ENCODE results near the gene RIMBP2. TPM values are rescaled to one million over a fixed set of nuclear protein-coding genes. Genes with fewer than 3 reads are reported as not detected.
A peak's percentile ranks its signal among the peaks of the same experiment; 100 is the strongest.

RIMBP2 gene
- total RNA-seq, 2 experiments from 2014 or later = not detected

- H3K27me3 Mint-ChIP-seq = peaks cover 42% of the 10 kb centered on the region
- H3K9me3 Mint-ChIP-seq (ENCODE audit: low read depth) = peaks cover 9% of the 10 kb centered on the region
- H3K27ac Mint-ChIP-seq = no peak overlapping the region
- peaks cover 1% of the 10 kb centered on the region for H3K36me3 Mint-ChIP-seq
- DNase-seq = no peak
- CTCF ChIA-PET = interaction anchor here (1.6 kb wide), 1 partner anchor 29 kb away, joined by 5 read pairs; no protein-coding TSS in a partner anchor
- H3K4me3 Mint-ChIP-seq = no peak overlapping the region
- no peaks in the 10 kb centered on the region for H3K4me1 Mint-ChIP-seq
- no peak for ATAC-seq
Observed at GRCh38 chr12:130719263-130719859, 3.3 kb upstream of the RIMBP2 start.

GRCh38 chr12:130717752-130718151 is 1.7 kb upstream of the RIMBP2 start:
- CTCF ChIA-PET = no interaction called here

GRCh38 chr12:130716969-130717366 is 869 bp upstream of the RIMBP2 start:
- CTCF ChIA-PET = no interaction called here
- no peak overlapping the region for H3K27ac Mint-ChIP-seq
- H3K36me3 Mint-ChIP-seq = no peaks in the 10 kb centered on the region
- H3K27me3 Mint-ChIP-seq = peaks cover 62% of the 10 kb centered on the region
- ATAC-seq (no peak), DNase-seq (no peak)
- no peaks in the 10 kb centered on the region for H3K9me3 Mint-ChIP-seq (ENCODE audit: low read depth)
- H3K4me3 Mint-ChIP-seq = no peak overlapping the region
- H3K4me1 Mint-ChIP-seq = peaks cover 3% of the 10 kb centered on the region

More at GRCh38 chr12:130717752-130718151, 1.7 kb upstream of the RIMBP2 start:
- peaks cover under 1% of the 10 kb centered on the region for H3K36me3 Mint-ChIP-seq
- DNase-seq = no peak
- H3K27ac Mint-ChIP-seq = no peak overlapping the region
- H3K4me3 Mint-ChIP-seq = no peak overlapping the region
- ATAC-seq = no peak
- peaks cover 3% of the 10 kb centered on the region for H3K9me3 Mint-ChIP-seq (ENCODE audit: low read depth)
- H3K4me1 Mint-ChIP-seq = peaks cover 3% of the 10 kb centered on the region
- peaks cover 56% of the 10 kb centered on the region for H3K27me3 Mint-ChIP-seq

- H3K9me3 Mint-ChIP-seq (ENCODE audit: low read depth) = no peaks in the 10 kb centered on the region
- H3K4me3 Mint-ChIP-seq = no peak overlapping the region
- CTCF ChIA-PET = no interaction called here
- DNase-seq (no peak), ATAC-seq (no peak)
- H3K27ac Mint-ChIP-seq = no peak overlapping the region
- no peaks in the 10 kb centered on the region for H3K36me3 Mint-ChIP-seq
- peaks cover 3% of the 10 kb centered on the region for H3K4me1 Mint-ChIP-seq
- H3K27me3 Mint-ChIP-seq = peaks cover 68% of the 10 kb centered on the region
Observed at GRCh38 chr12:130715150-130715997, 725 bp downstream of the RIMBP2 start.

DNA sequence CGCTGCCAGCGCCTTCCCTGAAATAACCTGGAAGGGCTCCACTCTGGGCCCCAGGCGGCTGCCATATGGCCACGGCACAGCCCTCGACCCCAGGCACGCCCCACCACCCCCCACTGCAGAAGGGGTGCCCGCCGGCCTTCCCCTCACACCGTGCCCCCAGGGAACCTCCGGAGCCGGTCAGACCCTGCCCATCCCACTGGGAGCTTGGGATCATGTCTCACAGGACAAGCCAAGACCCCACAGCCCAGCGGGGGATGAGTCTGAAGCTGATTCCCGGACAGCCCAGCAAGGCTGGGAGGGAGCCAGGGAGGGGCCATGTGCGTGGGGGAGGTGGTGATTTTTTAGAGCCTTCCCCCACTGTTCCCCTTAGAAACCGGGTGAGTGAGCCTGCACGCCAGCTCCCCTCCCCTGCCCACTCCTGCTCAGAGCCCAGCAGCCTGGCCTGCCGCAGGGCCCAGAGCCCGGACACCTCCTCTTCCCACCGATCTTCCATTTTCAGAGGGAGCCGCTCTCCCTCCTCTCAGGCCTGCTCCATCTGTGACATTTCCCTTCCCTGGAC is 1.4 kb downstream of the RIMBP2 start:
- CTCF ChIA-PET = no interaction called here
- Mint-ChIP-seq H3K4me1 (peaks cover 3% of the 10 kb centered on the region), H3K27ac (no peak overlapping the region), H3K36me3 (no peaks in the 10 kb centered on the region), H3K4me3 (no peak overlapping the region), H3K9me3 (ENCODE audit: low read depth) (no peaks in the 10 kb centered on the region), H3K27me3 (peaks cover 65% of the 10 kb centered on the region)
- ATAC-seq = no peak
- no peak for DNase-seq

DNA sequence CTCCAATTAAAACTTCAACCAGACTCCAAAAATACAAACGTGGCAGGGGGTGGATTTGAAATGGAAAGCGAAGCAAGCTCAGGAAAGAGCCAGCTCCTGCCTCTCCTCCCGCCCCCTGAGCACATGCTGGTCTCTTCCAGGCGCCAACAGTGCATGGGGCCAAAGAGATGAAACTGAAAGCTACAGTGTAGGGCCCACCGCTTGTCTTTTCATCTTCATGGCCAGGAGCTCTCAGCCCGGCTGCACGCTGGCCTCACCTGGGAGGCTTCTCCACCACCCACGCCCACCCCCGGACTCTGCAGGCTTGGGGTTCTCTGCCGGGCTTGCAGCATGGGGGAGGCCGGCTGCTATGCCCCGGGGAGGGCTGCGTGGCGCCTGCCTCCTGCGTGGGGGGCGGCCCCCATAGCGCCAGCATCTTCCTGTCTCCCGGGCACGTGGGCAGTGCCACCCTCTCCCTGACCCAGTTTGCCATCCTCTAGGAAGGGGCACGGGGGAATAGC is 2.0 kb downstream of the RIMBP2 start:
- CTCF ChIA-PET = interaction anchor here (0.8 to 1.4 kb wide), 2 partner anchors 12 to 34 kb away, joined by 3 to 4 read pairs; no protein-coding TSS in a partner anchor
- Mint-ChIP-seq H3K4me3 (peak overlapping the region; percentile 18), H3K36me3 (no peaks in the 10 kb centered on the region), H3K27ac (no peak overlapping the region), H3K4me1 (peaks cover 3% of the 10 kb centered on the region), H3K9me3 (ENCODE audit: low read depth) (no peaks in the 10 kb centered on the region), H3K27me3 (peaks cover 65% of the 10 kb centered on the region)
- DNase-seq (no peak), ATAC-seq (peak; percentile 33)

DNA sequence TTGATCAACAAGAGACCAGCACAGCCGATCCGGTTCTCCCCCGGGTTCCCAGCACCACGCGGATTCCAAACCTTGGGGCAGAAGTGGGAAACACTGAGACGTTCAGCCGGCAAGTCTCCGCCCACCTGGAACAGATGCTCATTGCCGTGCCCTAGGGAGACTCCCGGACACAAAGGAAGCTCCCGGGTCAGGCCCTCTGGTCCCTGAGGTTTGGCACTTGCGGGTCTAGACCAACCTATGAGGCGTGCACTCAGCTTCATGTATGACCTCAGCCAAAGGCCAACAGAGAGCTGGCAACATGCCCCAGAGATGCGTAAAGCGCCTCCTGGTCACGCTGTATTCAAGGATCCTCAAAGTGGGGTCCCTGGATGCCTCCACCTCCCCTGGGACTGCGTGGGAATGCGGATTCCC is 2.5 kb downstream of the RIMBP2 start:
- Mint-ChIP-seq H3K27me3 (peaks cover 65% of the 10 kb centered on the region), H3K36me3 (no peaks in the 10 kb centered on the region), H3K27ac (no peak overlapping the region), H3K9me3 (ENCODE audit: low read depth) (no peaks in the 10 kb centered on the region), H3K4me1 (peaks cover 3% of the 10 kb centered on the region), H3K4me3 (peak overlapping the region; percentile 18)
- no peak for DNase-seq
- no peak for ATAC-seq
- CTCF ChIA-PET = interaction anchor here (0.8 to 1.4 kb wide), 2 partner anchors 13 to 34 kb away, joined by 3 to 4 read pairs; no protein-coding TSS in a partner anchor

- Mint-ChIP-seq H3K27ac (no peak overlapping the region), H3K36me3 (no peaks in the 10 kb centered on the region), H3K27me3 (peaks cover 56% of the 10 kb centered on the region), H3K4me3 (no peak overlapping the region), H3K9me3 (ENCODE audit: low read depth) (no peaks in the 10 kb centered on the region), H3K4me1 (peaks cover 3% of the 10 kb centered on the region)
- CTCF ChIA-PET = interaction anchor here (1.4 kb wide), 1 partner anchor 35 kb away, joined by 4 read pairs; no protein-coding TSS in a partner anchor
- ATAC-seq (no peak), DNase-seq (no peak)
Observed at GRCh38 chr12:130712346-130713065, 3.6 kb downstream of the RIMBP2 start.

- DNase-seq = no peak
Observed at GRCh38 chr12:130711756-130712155, 4.3 kb downstream of the RIMBP2 start.

DNA sequence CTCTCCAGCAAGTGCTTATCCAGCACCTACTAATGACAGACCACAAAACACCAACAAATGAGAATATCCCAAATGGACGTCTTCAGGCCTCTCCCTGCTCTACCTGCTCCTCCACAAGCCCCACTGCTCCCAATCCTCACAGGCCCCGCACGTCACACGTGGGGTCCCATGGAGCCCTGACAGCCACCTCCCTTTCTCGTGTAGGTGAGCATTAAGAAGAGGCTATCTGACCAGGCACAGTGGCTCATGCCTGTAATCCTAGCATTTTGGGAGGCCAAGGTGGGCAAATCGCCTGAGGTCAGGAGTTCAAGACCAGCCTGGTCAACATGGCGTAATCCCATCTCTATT is 5.4 kb downstream of the RIMBP2 start:
- H3K27ac Mint-ChIP-seq = no peak overlapping the region
- no peaks in the 10 kb centered on the region for H3K9me3 Mint-ChIP-seq (ENCODE audit: low read depth)
- H3K4me3 Mint-ChIP-seq = no peak overlapping the region
- H3K27me3 Mint-ChIP-seq = peaks cover 38% of the 10 kb centered on the region
- no peak for ATAC-seq
- no peak for DNase-seq
- CTCF ChIA-PET = no interaction called here
- H3K36me3 Mint-ChIP-seq = no peaks in the 10 kb centered on the region
- peaks cover 3% of the 10 kb centered on the region for H3K4me1 Mint-ChIP-seq

More at GRCh38 chr12:130711756-130712155, 4.3 kb downstream of the RIMBP2 start:
- peaks cover 3% of the 10 kb centered on the region for H3K4me1 Mint-ChIP-seq
- CTCF ChIA-PET = no interaction called here
- H3K4me3 Mint-ChIP-seq = no peak overlapping the region
- peaks cover 49% of the 10 kb centered on the region for H3K27me3 Mint-ChIP-seq
- no peaks in the 10 kb centered on the region for H3K36me3 Mint-ChIP-seq
- no peak for ATAC-seq
- no peak overlapping the region for H3K27ac Mint-ChIP-seq
- H3K9me3 Mint-ChIP-seq (ENCODE audit: low read depth) = no peaks in the 10 kb centered on the region

GRCh38 chr12:130709971-130710732 is 5.9 kb downstream of the RIMBP2 start:
- no peaks in the 10 kb centered on the region for H3K36me3 Mint-ChIP-seq
- CTCF ChIA-PET = interaction anchor here (1.6 kb wide), 1 partner anchor 38 kb away, joined by 4 read pairs; no protein-coding TSS in a partner anchor
- no peaks in the 10 kb centered on the region for H3K9me3 Mint-ChIP-seq (ENCODE audit: low read depth)
- ATAC-seq (no peak), DNase-seq (no peak)
- H3K4me1 Mint-ChIP-seq = peaks cover 3% of the 10 kb centered on the region
- H3K4me3 Mint-ChIP-seq = no peak overlapping the region
- peaks cover 32% of the 10 kb centered on the region for H3K27me3 Mint-ChIP-seq
- no peak overlapping the region for H3K27ac Mint-ChIP-seq

DNA sequence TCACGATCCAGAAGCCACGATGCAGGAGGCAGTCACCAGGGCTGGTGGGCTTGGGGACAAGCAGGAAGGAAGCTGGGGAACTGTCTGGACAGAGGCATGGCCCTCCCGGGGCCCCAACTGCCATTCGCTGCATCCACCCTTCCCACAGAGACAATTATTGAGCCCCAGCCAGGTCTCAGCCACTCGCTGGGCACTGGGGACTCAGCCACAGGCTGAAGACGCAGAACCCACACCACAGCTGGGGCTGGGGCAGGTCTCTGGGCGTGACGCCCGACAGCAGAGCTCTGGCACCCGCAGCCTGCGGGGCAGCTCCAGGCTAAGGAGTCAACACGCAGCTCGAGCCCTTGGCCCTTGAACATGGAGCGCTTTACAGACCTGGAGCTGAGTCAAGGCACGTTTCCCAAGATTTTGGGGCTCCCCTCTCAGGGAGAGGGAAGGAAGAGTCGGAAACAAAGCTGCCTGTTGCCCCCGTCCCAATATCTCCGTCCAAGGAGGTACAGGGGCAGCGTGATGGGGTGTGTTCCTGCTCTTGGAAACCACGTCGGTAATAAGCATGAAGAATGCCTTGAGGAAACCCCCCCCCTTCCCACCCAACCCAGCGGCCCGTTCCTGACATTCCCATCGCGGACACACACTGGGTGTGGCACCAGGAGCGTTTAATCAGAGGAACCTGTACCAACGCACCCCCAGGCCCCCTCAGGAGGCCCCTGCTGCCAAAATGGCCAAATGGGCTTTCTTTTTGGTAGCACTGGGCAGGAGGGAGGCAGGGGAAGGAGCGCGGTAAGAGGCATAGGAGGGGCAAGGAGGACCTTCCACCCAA is 6.7 kb downstream of the RIMBP2 start:
- CTCF ChIA-PET = interaction anchor here (1.6 kb wide), 1 partner anchor 39 kb away, joined by 4 read pairs; no protein-coding TSS in a partner anchor
- Mint-ChIP-seq H3K27me3 (peaks cover 26% of the 10 kb centered on the region), H3K4me3 (no peak overlapping the region), H3K36me3 (no peaks in the 10 kb centered on the region), H3K4me1 (peaks cover 3% of the 10 kb centered on the region), H3K27ac (no peak overlapping the region), H3K9me3 (ENCODE audit: low read depth) (no peaks in the 10 kb centered on the region)
- no peak for DNase-seq
- no peak for ATAC-seq
